ENCODE measurements around the gene FLAD1.

The FLAD1 gene

GRCh38 chr1:155004352-155005075 is 21.4 kb downstream of the FLAD1 start:
- DNase-seq (ENCODE audit: low spot score), result no peak

- no peak for DNase-seq (ENCODE audit: low spot score)
Observed at GRCh38 chr1:155005076-155006011, 22.2 kb downstream of the FLAD1 start.

GRCh38 chr1:155006601-155007101 is 23.5 kb downstream of the FLAD1 start:
- DNase-seq (ENCODE audit: low spot score), result peak; percentile 55

- no peak for DNase-seq (ENCODE audit: low spot score)
Observed at GRCh38 chr1:155007251-155007828, 24.2 kb downstream of the FLAD1 start.

GRCh38 chr1:155008015-155008941 is 25.1 kb downstream of the FLAD1 start:
- DNase-seq (ENCODE audit: low spot score), result no peak

- no peak for DNase-seq (ENCODE audit: low spot score)
Observed at GRCh38 chr1:155009221-155009711, 26.1 kb downstream of the FLAD1 start.

GRCh38 chr1:155009742-155010141 is 26.6 kb downstream of the FLAD1 start:
- DNase-seq (ENCODE audit: low spot score), result no peak

- DNase-seq (ENCODE audit: low spot score), result no peak
Observed at GRCh38 chr1:155010211-155010918, 27.2 kb downstream of the FLAD1 start.

- DNase-seq (ENCODE audit: low spot score), result no peak
Observed at GRCh38 chr1:155011004-155011416, 27.9 kb downstream of the FLAD1 start.

GRCh38 chr1:155011437-155012025 is 28.4 kb downstream of the FLAD1 start:
- DNase-seq (ENCODE audit: low spot score), result no peak

- DNase-seq (ENCODE audit: low spot score), result no peak
Observed at GRCh38 chr1:155012026-155012546, 28.9 kb downstream of the FLAD1 start.

GRCh38 chr1:155012776-155013602 is 29.8 kb downstream of the FLAD1 start:
- no peak for DNase-seq (ENCODE audit: low spot score)

GRCh38 chr1:155013632-155014031 is 30.5 kb downstream of the FLAD1 start:
- DNase-seq (ENCODE audit: low spot score), result no peak

GRCh38 chr1:155014709-155015508 is 31.8 kb downstream of the FLAD1 start:
- DNase-seq (ENCODE audit: low spot score), result no peak

GRCh38 chr1:155015527-155016230 is 32.5 kb downstream of the FLAD1 start:
- no peak for DNase-seq (ENCODE audit: low spot score)

GRCh38 chr1:155016231-155016831 is 33.2 kb downstream of the FLAD1 start:
- no peak for DNase-seq (ENCODE audit: low spot score)

Measured in HuH-7 (cell line).